Progenitor cell of endocrine pancreas (in vitro differentiated cells): Measurements from ENCODE around the gene OSER1. TPM values are rescaled to one million over a fixed set of nuclear protein-coding genes. Genes with fewer than 3 reads are reported as not detected.

Source experiments
- DNase-seq: peaks from one replicate; pipeline ENCODE4 v3.0.0; 2021; ENCODE audit warnings: low spot score; ENCODE audit not compliant: unreplicated experiment
- H3K27ac Mint-ChIP-seq: 2 replicates; pipeline ENCODE4 v1.8.0; 2021; ENCODE audit warnings: mild to moderate bottlenecking, moderate library complexity, mixed read lengths
- H3K27me3 Mint-ChIP-seq: 2 replicates; pipeline ENCODE4 v1.8.0; 2021; ENCODE audit warnings: mixed read lengths
- H3K36me3 Mint-ChIP-seq: 2 replicates; pipeline ENCODE4 v1.8.0; 2022; ENCODE audit warnings: mixed read lengths; ENCODE audit not compliant: insufficient read depth
- H3K4me1 Mint-ChIP-seq: 2 replicates; pipeline ENCODE4 v1.8.0; 2021; ENCODE audit warnings: low read depth, mixed read lengths
- H3K4me3 Mint-ChIP-seq: 2 replicates; pipeline ENCODE4 v1.8.0; 2021; ENCODE audit warnings: low read depth, mild to moderate bottlenecking, moderate library complexity, mixed read lengths
- H3K9me3 Mint-ChIP-seq: 2 replicates; pipeline ENCODE4 v1.8.0; 2021; ENCODE audit warnings: low read depth, mixed read lengths
- CTCF ChIP-seq: fragments of 200-600 bp; sonication (generic); IDR thresholded peaks from one replicate; pipeline ENCODE4 v1.5.0; 2021; ENCODE audit warnings: antibody characterized with exemption, mild to moderate bottlenecking; ENCODE audit not compliant: unreplicated experiment
- total RNA-seq: library from RNA; stranded (reverse); gene quantifications from 2 replicates; pipeline ENCODE4 v1.2.1, GENCODE V29; 2021

The OSER1 gene
- total RNA-seq, 1 donor from 2014 or later = 35.0 TPM

GRCh38 chr20:44166477-44166876 is 44.1 kb downstream of the OSER1 start:
- no peak for DNase-seq
- Mint-ChIP-seq H3K27me3 (peaks cover 38% of the 10 kb centered on the region), H3K36me3 (no peaks in the 10 kb centered on the region), H3K27ac (no peak overlapping the region), H3K4me3 (no peak overlapping the region), H3K4me1 (no peaks in the 10 kb centered on the region), H3K9me3 (no peaks in the 10 kb centered on the region)
- TF ChIP-seq CTCF = no peak

- no peak for TF ChIP-seq CTCF
- Mint-ChIP-seq H3K27me3 (peaks cover 36% of the 10 kb centered on the region), H3K4me3 (no peak overlapping the region), H3K9me3 (no peaks in the 10 kb centered on the region), H3K27ac (no peak overlapping the region), H3K36me3 (no peaks in the 10 kb centered on the region), H3K4me1 (no peaks in the 10 kb centered on the region)
- no peak for DNase-seq
These were observed 44.6 kb downstream of the OSER1 start for GRCh38 chr20:44166008-44166407.

- H3K4me1 Mint-ChIP-seq = no peaks in the 10 kb centered on the region
- H3K27me3 Mint-ChIP-seq = peaks cover 20% of the 10 kb centered on the region
- H3K4me3 Mint-ChIP-seq = no peak overlapping the region
- no peaks in the 10 kb centered on the region for H3K9me3 Mint-ChIP-seq
- H3K36me3 Mint-ChIP-seq = no peaks in the 10 kb centered on the region
- DNase-seq = no peak
- no peak for TF ChIP-seq CTCF
- H3K27ac Mint-ChIP-seq = no peak overlapping the region
These were observed 50.4 kb downstream of the OSER1 start for GRCh38 chr20:44160133-44160532.

GRCh38 chr20:44159711-44160110 is 50.9 kb downstream of the OSER1 start:
- Mint-ChIP-seq H3K27ac (no peak overlapping the region), H3K4me1 (no peaks in the 10 kb centered on the region), H3K27me3 (peaks cover 20% of the 10 kb centered on the region), H3K9me3 (no peaks in the 10 kb centered on the region), H3K4me3 (no peak overlapping the region), H3K36me3 (no peaks in the 10 kb centered on the region)
- no peak for TF ChIP-seq CTCF
- DNase-seq = no peak

GRCh38 chr20:44159125-44159524 is 51.4 kb downstream of the OSER1 start:
- H3K9me3 Mint-ChIP-seq = no peaks in the 10 kb centered on the region
- no peak for DNase-seq
- H3K36me3 Mint-ChIP-seq = no peaks in the 10 kb centered on the region
- no peak overlapping the region for H3K27ac Mint-ChIP-seq
- TF ChIP-seq CTCF = no peak
- no peak overlapping the region for H3K4me3 Mint-ChIP-seq
- peaks cover 17% of the 10 kb centered on the region for H3K27me3 Mint-ChIP-seq
- no peaks in the 10 kb centered on the region for H3K4me1 Mint-ChIP-seq
